Measurements from ENCODE around the gene FNDC3A.
"Not testable (repeated sequence)": the region's sequence is repeated elsewhere in the genome, so short reads cannot be mapped to it uniquely, and the experiment has no call there.

FNDC3A gene

GRCh38 chr13:48976576-48977285, 1.0 kb downstream of the FNDC3A start:
- DNase-seq (ENCODE audit: low read depth), result no peak

- DNase-seq (ENCODE audit: low read depth), result no peak
Observed at GRCh38 chr13:48977286-48977625, 1.5 kb downstream of the FNDC3A start.

- DNase-seq (ENCODE audit: low read depth), result no peak
Observed at GRCh38 chr13:48977973-48978372, 2.3 kb downstream of the FNDC3A start.

- DNase-seq (ENCODE audit: low read depth), result no peak
Observed at GRCh38 chr13:48978942-48979601, 3.4 kb downstream of the FNDC3A start.

GRCh38 chr13:48979892-48980291, 4.2 kb downstream of the FNDC3A start:
- no peak for DNase-seq (ENCODE audit: low read depth)

- no peak for DNase-seq (ENCODE audit: low read depth)
Observed at GRCh38 chr13:48983331-48983730, 7.6 kb downstream of the FNDC3A start.

- DNase-seq (ENCODE audit: low read depth), result no peak
Observed at GRCh38 chr13:48985756-48986155, 10.0 kb downstream of the FNDC3A start.

GRCh38 chr13:48990900-48991299, 15.2 kb downstream of the FNDC3A start:
- no peak for DNase-seq (ENCODE audit: low read depth)

- DNase-seq (ENCODE audit: low read depth), result no peak
Observed at GRCh38 chr13:48993150-48993549, 17.4 kb downstream of the FNDC3A start.

GRCh38 chr13:48994706-48995105, 19.0 kb downstream of the FNDC3A start:
- DNase-seq (ENCODE audit: low read depth), result no peak

GRCh38 chr13:48998641-48999292, 23.1 kb downstream of the FNDC3A start:
- DNase-seq (ENCODE audit: low read depth), result no peak

GRCh38 chr13:49000247-49000646, 24.5 kb downstream of the FNDC3A start:
- no peak for DNase-seq (ENCODE audit: low read depth)

- not testable (repeated sequence) for DNase-seq (ENCODE audit: low read depth)
Observed at GRCh38 chr13:49018986-49019635, 43.4 kb downstream of the FNDC3A start.

GRCh38 chr13:49020328-49020727, 44.6 kb downstream of the FNDC3A start:
- no peak for DNase-seq (ENCODE audit: low read depth)

- DNase-seq (ENCODE audit: low read depth), result no peak
Observed at GRCh38 chr13:49020940-49021553, 45.3 kb downstream of the FNDC3A start.

GRCh38 chr13:49021953-49022352, 46.2 kb downstream of the FNDC3A start:
- DNase-seq (ENCODE audit: low read depth), result no peak

GRCh38 chr13:49022472-49023144, 46.9 kb downstream of the FNDC3A start:
- DNase-seq (ENCODE audit: low read depth), result no peak

GRCh38 chr13:49023431-49023830, 47.7 kb downstream of the FNDC3A start:
- DNase-seq (ENCODE audit: low read depth), result no peak

- no peak for DNase-seq (ENCODE audit: low read depth)
Observed at GRCh38 chr13:49026851-49027250, 51.1 kb downstream of the FNDC3A start.

- no peak for DNase-seq (ENCODE audit: low read depth)
Observed at GRCh38 chr13:49029570-49029969, 53.9 kb downstream of the FNDC3A start.

- DNase-seq (ENCODE audit: low read depth), result no peak
Observed at GRCh38 chr13:49030213-49030612, 54.5 kb downstream of the FNDC3A start.

GRCh38 chr13:49040872-49041271, 65.2 kb downstream of the FNDC3A start:
- DNase-seq (ENCODE audit: low read depth), result no peak

Measured in activated T-helper 1 cell treated with Interleukin-2 at 50 U/mL for 16 hours (primary cell).